Prostate gland (tissue), 2 donors: ENCODE results near the gene LRP2.

Experiments
- POLR2A ChIP-seq: fragments of 450-650 bp; IDR thresholded peaks from one replicate; pipeline ENCODE4 v1.6.1; 2016; ENCODE audit warnings: antibody characterized with exemption, mild to moderate bottlenecking
- TF ChIP-seq, protein P1 (sequence below), 4 experiments: fragments of 200-600 bp in 2 of 4; fragments of 450-650 bp in 2 of 4; sonication (generic) in 2 of 4; IDR thresholded peaks; 1 replicate in 3 of 4; 2 replicates in 1 of 4; pipeline ENCODE4 v1.5.1; 2016 to 2019; ENCODE audit warnings: antibody characterized with exemption in 4 of 4, mild to moderate bottlenecking in 2 of 4, moderate library complexity in 2 of 4

DNA sequence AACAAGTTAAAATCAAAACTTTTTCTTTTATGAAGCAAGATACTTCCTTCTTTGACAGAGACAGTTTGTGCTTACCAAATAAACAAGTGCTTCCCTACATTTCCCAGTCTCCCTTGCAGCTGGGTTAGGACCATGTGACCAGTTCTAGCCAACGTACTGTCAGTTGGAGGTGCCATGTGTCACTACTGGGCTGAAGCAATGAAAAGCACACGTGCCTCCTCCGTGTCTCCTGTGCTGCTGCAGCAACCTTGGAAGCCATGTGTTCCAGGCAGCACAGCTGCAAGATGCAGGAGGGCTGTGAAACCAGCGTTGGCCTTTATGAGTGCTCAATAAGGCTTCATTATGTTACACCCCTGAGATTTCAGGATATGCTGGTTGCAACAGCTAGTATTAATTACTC is 199.7 kb downstream of the LRP2 start:
- TF ChIP-seq, protein P1, sequence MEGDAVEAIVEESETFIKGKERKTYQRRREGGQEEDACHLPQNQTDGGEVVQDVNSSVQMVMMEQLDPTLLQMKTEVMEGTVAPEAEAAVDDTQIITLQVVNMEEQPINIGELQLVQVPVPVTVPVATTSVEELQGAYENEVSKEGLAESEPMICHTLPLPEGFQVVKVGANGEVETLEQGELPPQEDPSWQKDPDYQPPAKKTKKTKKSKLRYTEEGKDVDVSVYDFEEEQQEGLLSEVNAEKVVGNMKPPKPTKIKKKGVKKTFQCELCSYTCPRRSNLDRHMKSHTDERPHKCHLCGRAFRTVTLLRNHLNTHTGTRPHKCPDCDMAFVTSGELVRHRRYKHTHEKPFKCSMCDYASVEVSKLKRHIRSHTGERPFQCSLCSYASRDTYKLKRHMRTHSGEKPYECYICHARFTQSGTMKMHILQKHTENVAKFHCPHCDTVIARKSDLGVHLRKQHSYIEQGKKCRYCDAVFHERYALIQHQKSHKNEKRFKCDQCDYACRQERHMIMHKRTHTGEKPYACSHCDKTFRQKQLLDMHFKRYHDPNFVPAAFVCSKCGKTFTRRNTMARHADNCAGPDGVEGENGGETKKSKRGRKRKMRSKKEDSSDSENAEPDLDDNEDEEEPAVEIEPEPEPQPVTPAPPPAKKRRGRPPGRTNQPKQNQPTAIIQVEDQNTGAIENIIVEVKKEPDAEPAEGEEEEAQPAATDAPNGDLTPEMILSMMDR (IDR thresholded peaks at IDR 0.05) = no peak
- no peak for TF ChIP-seq POLR2A
